ENCODE results near the gene C7orf25.

The C7orf25 gene

DNA sequence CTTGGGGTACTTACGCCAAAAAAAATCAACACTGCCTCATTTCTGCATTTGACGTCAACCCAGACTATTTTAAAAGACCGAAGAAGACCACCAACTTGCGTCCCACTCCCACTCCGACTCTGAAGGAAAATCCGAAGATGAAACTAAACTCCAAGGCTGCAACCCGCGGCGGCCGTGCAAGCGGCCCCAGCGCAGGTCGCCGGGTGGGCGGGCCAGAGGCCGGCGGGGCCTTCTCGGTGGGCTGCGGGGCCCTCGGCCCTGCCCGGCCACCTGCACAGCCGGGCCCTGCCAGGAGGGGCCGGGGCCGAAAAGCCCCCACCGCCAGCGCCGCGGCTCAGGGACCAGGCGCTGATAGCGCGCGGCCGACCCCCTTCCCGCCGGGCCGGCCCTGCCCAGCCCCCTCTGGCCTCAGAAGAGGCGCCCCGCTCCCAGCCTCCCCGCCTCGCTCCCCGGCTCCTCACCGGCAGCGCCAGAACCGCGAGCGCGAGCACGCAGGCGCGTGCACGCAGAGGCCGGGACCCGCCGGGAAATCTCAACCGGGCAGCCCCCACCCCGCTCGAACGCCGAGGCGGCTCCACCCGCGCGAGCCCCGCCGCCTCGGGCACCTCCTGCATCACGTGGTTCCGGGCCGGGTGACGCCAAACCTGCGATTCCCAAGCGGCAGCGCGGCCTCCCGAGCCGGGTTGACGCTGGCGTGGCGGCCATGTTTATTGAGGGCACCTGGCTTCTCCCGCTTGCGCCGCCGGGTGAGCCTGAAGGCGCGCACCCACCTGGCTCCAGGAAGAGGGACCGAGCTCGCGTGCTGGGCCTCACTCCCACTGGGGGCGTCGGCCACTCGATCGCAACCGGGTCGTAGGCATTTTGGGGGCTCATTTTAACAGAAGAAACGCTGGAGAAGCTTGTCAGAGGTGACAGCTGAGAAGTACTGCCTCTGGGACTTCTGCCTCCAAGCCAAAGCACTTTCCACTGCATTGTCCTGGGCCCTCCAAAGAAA, at the start of gene C7orf25:
TSS of gene C7orf25 (minus strand) at position 617 of the 994 bp plus-strand sequence. CDS start 1,170 bp downstream, outside the sequence.
- peak; percentile 70 for DNase-seq (ENCODE audit: extremely low read depth, low read depth)
- H3K4me3 ChIP-seq (replicated peaks; ENCODE audit: low read depth, low read length): peak within 1 kb of the TSS; percentile 65
- TF ChIP-seq, protein P1, sequence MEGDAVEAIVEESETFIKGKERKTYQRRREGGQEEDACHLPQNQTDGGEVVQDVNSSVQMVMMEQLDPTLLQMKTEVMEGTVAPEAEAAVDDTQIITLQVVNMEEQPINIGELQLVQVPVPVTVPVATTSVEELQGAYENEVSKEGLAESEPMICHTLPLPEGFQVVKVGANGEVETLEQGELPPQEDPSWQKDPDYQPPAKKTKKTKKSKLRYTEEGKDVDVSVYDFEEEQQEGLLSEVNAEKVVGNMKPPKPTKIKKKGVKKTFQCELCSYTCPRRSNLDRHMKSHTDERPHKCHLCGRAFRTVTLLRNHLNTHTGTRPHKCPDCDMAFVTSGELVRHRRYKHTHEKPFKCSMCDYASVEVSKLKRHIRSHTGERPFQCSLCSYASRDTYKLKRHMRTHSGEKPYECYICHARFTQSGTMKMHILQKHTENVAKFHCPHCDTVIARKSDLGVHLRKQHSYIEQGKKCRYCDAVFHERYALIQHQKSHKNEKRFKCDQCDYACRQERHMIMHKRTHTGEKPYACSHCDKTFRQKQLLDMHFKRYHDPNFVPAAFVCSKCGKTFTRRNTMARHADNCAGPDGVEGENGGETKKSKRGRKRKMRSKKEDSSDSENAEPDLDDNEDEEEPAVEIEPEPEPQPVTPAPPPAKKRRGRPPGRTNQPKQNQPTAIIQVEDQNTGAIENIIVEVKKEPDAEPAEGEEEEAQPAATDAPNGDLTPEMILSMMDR (IDR thresholded peaks at IDR 0.05; ENCODE audit: low read depth, low read length, missing control alignments): no peak

DNA sequence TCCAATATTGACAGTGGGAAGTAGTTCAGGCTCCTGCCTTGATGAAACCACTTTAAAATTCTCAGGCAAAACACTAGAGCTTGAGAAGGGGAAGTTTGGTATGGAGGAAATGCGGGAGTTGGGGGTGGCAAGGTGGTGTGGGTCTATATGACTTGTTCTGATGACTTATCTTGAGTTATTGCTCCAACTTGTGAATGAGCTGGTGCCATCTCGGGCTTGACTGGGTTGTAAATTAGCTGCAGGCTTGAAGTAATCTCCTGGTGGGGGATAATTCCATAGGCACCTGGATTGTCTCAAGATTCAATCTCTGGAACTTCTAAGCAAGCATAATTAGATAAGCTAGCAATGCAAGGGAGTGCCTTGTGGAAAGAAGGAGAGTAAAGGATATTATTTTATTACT, 49.3 kb upstream of the C7orf25 start:
- TF ChIP-seq, protein P1 (IDR thresholded peaks at IDR 0.05; ENCODE audit: low read depth, low read length, missing control alignments): no peak
- H3K4me3 ChIP-seq (replicated peaks; ENCODE audit: low read depth, low read length): no peak overlapping the region
- no peak for DNase-seq (ENCODE audit: extremely low read depth, low read depth)

DNA sequence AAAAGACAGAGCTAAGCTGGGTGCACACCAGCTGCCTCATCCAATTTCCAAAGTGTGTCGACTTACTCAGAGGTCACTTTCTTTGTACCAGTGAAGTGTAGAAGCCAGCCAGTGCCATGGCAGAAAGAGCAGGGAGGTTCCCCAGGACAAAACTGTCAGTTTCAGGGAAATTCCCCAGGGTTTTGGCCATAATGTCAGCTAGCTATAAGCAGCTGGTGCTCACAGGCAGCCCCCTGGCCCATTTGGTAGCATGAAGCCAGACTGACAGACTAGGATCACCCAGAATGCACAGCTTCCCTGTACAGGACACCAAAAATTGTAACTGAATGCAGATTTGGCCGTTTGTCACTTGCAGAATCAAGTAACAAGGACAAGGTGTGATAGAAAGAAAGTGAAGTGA, 48.9 kb upstream of the C7orf25 start:
- no peak for DNase-seq (ENCODE audit: extremely low read depth, low read depth)
- no peak overlapping the region for H3K4me3 ChIP-seq (replicated peaks; ENCODE audit: low read depth, low read length)
- TF ChIP-seq, protein P1 (IDR thresholded peaks at IDR 0.05; ENCODE audit: low read depth, low read length, missing control alignments): no peak

DNA sequence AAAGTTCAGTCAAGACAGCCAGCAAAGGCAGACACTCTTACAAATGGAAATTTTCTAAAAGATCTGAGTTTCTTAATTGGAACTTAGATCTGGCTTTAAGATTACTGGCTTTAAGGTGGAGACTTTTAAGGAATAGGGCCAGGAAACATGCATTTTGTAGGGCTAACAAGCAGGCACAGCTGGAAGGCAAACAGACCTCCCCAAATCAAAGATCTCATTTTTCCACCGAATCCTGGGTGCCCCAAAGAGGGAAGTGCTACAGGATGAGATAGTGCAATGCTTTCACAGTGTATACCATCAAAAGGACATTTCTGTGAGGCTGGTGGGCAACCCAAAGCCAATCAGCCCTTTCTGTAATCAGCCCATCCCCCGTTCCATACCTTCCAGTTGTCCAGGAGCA, 47.7 kb upstream of the C7orf25 start:
- H3K4me3 ChIP-seq (replicated peaks; ENCODE audit: low read depth, low read length): no peak overlapping the region
- no peak for DNase-seq (ENCODE audit: extremely low read depth, low read depth)
- TF ChIP-seq, protein P1 (IDR thresholded peaks at IDR 0.05; ENCODE audit: low read depth, low read length, missing control alignments): no peak

DNA sequence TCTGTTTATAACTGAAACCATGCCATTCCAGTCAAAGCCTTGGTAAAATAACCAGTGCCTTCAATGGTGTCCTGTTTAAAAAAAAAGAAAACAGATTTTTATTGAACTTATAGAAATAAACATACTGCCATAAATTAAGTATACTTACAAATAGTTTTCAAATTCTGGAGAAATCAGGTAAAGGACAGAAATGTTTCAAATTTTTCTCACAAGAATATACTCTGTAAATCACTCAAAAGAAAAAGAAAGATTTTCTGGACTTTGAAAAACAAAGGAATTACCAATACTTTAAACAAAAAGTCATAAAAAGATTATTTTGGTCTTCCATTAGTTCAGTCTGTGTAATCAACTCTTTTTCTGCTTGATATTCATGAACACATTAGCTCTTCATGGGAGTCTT, 44.2 kb upstream of the C7orf25 start:
- TF ChIP-seq, protein P1 (IDR thresholded peaks at IDR 0.05; ENCODE audit: low read depth, low read length, missing control alignments): no peak
- DNase-seq (ENCODE audit: extremely low read depth, low read depth): no peak
- H3K4me3 ChIP-seq (replicated peaks; ENCODE audit: low read depth, low read length): no peak overlapping the region

DNA sequence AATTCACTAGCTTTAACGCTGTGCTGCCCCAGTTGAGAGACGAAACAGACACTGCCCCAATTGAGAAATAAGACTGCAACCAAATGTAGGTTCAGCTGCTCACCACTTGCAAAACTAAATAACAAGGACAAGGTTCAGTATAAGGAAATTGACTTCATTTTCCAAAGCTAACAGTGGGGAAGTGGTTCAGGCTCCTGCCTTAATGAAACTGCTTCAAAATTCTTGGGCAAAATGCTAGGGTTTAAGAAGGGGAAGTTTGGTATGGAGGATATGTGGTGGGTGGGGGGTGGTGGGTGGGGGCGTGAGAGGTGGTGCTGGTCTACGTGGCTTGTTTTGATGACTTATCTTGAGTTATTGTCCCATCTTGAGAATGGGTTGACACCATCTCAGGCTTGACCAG, 42.1 kb upstream of the C7orf25 start:
- no peak overlapping the region for H3K4me3 ChIP-seq (replicated peaks; ENCODE audit: low read depth, low read length)
- no peak for DNase-seq (ENCODE audit: extremely low read depth, low read depth)
- TF ChIP-seq, protein P1 (IDR thresholded peaks at IDR 0.05; ENCODE audit: low read depth, low read length, missing control alignments): no peak

All from HFF-Myc (cell line).